ENCODE measurements around the gene ITGB5. TPM values are rescaled to one million over a fixed set of nuclear protein-coding genes. Genes with fewer than 3 reads are reported as not detected.

Gene ITGB5
- total RNA-seq, 2 experiments from 2014 or later, result not detected

DNA sequence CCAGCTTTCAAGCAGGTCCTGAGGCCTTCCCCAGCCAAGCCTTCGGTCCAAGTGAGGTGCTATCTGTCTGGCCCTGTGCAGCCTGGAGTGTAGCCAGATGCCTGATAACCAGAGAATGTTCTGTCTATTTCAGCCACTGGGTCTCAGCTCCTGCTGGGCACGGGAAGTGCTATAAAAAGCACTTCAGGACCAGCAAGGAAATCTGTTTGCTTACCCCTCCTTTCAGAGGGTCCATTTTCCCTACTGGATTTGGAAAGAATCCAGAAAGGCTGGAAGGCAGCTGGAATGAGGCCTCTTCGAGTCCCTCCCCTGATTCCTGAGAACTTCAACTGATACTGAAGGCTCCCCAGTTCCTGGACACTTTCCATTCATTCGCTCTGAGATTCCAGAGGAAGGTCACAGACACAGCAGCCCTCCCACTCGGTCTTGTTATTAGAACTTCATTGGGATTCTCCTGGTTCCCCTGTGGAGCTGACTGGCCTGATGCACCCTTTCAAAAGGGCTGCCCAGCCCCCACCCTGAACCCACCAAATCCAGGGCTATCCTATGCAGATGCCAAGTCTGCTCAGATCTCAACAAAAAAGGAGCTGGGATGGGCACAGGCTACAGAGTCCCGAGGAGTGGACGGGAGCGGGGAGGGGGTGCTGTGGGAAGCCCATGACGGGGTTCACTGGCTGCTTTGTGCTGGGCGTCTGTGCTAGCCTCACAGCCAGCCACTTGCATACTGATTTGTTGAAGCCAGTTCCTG lies 86.5 kb downstream of the ITGB5 start:
- Histone ChIP-seq H3K36me3 (ENCODE audit: insufficient read depth, low read length) (no peaks in the 10 kb centered on the region), H3K79me2 (ENCODE audit: insufficient read depth, low read depth, low read length) (no peaks in the 10 kb centered on the region), H3K4me2 (ENCODE audit: low read length) (no peak overlapping the region), H3K4me1 (ENCODE audit: insufficient read depth, low read length, poor library complexity, severe bottlenecking) (no peaks in the 10 kb centered on the region), H2AFZ (ENCODE audit: low read length) (no peak overlapping the region), H3K9me2 (ENCODE audit: insufficient read depth, low read length) (no peaks in the 10 kb centered on the region), H3K4me3 (ENCODE audit: low read depth, low read length, poor library complexity, severe bottlenecking) (no peak overlapping the region), H3K27ac (ENCODE audit: low read depth, low read length, poor library complexity, severe bottlenecking) (no peak overlapping the region), H4K20me1 (ENCODE audit: insufficient read depth, low read length) (no peaks in the 10 kb centered on the region), H3K9me3 (ENCODE audit: low read length) (no peaks in the 10 kb centered on the region)
- no peak for DNase-seq (ENCODE audit: low spot score)
- TF ChIP-seq, protein P1, sequence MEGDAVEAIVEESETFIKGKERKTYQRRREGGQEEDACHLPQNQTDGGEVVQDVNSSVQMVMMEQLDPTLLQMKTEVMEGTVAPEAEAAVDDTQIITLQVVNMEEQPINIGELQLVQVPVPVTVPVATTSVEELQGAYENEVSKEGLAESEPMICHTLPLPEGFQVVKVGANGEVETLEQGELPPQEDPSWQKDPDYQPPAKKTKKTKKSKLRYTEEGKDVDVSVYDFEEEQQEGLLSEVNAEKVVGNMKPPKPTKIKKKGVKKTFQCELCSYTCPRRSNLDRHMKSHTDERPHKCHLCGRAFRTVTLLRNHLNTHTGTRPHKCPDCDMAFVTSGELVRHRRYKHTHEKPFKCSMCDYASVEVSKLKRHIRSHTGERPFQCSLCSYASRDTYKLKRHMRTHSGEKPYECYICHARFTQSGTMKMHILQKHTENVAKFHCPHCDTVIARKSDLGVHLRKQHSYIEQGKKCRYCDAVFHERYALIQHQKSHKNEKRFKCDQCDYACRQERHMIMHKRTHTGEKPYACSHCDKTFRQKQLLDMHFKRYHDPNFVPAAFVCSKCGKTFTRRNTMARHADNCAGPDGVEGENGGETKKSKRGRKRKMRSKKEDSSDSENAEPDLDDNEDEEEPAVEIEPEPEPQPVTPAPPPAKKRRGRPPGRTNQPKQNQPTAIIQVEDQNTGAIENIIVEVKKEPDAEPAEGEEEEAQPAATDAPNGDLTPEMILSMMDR (conservative IDR thresholded peaks at IDR 0.05; ENCODE audit: low read length), result no peak
- TF ChIP-seq EZH2phosphoT487 (IDR thresholded peaks at IDR 0.05; ENCODE audit: borderline replicate concordance, low read depth, low read length), result no peak
- POLR2A ChIA-PET, result no interaction called here
- intact Hi-C loops (cut with micrococcal nuclease; ENCODE audit: unreplicated experiment), result no loop called here
- BruUV-seq (replicated peaks), result no TSS peak
- CTCF ChIA-PET (ENCODE audit: unreplicated experiment), result no interaction called here

DNA sequence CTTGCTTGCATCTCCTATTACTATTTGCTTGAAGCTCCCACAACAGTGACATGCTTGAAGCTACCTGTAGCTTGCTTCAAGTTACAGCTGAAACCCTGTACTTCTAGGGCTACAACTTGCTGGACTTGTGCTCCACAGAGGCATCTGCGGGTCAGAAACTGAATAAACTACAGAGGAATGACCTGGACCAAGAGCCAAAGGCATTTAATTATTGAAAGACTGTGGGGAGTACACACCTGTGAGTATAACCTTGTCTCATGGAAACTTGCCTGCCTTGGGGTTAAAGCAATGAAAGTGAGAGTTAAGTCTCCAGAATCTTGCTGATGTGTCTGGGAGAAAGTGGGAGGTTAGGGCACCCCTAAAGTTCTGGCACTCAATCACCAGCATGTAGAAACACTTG lies 87.1 kb downstream of the ITGB5 start:
- Histone ChIP-seq H3K4me3 (ENCODE audit: low read depth, low read length, poor library complexity, severe bottlenecking) (no peak overlapping the region), H3K27ac (ENCODE audit: low read depth, low read length, poor library complexity, severe bottlenecking) (no peak overlapping the region), H3K4me2 (ENCODE audit: low read length) (no peak overlapping the region), H3K4me1 (ENCODE audit: insufficient read depth, low read length, poor library complexity, severe bottlenecking) (no peaks in the 10 kb centered on the region), H4K20me1 (ENCODE audit: insufficient read depth, low read length) (no peaks in the 10 kb centered on the region), H3K36me3 (ENCODE audit: insufficient read depth, low read length) (no peaks in the 10 kb centered on the region), H3K79me2 (ENCODE audit: insufficient read depth, low read depth, low read length) (no peaks in the 10 kb centered on the region), H3K9me3 (ENCODE audit: low read length) (no peaks in the 10 kb centered on the region), H2AFZ (ENCODE audit: low read length) (no peak overlapping the region), H3K9me2 (ENCODE audit: insufficient read depth, low read length) (no peaks in the 10 kb centered on the region)
- no TSS peak for BruUV-seq (replicated peaks)
- no peak for DNase-seq (ENCODE audit: low spot score)
- POLR2A ChIA-PET, result no interaction called here
- intact Hi-C loops (cut with micrococcal nuclease; ENCODE audit: unreplicated experiment), result no loop called here
- CTCF ChIA-PET (ENCODE audit: unreplicated experiment), result no interaction called here
- TF ChIP-seq, protein P1 (conservative IDR thresholded peaks at IDR 0.05; ENCODE audit: low read length), result no peak

DNA sequence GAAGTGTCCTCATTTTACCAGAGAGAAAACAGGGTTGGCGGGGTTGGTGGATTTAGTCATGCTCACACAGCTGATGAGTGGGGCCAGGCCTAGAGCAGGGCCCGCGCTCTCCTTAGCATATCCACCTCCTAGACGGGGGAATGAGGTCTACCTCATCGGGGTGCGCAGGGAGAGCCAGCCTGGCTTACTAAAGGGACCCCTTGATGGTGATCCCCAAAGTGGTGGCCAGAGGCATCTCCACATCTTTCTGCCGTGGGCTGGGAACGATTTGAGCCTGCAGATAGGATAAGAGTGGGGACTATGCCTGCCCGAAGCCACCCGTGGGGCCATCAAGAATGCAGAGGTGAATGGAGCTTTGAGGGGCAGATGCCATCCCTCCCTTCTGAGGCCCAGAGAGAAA lies 87.5 kb downstream of the ITGB5 start:
- intact Hi-C loops (cut with micrococcal nuclease; ENCODE audit: unreplicated experiment), result no loop called here
- no peak overlapping the region for H3K4me2 ChIP-seq (ENCODE audit: low read length)
- ChIA-PET CTCF (ENCODE audit: unreplicated experiment) (no interaction called here), POLR2A (no interaction called here)
- no peaks in the 10 kb centered on the region for H3K36me3 ChIP-seq (ENCODE audit: insufficient read depth, low read length)
- H4K20me1 ChIP-seq (ENCODE audit: insufficient read depth, low read length), result no peaks in the 10 kb centered on the region
- no TSS peak for BruUV-seq (replicated peaks)
- H3K4me1 ChIP-seq (ENCODE audit: insufficient read depth, low read length, poor library complexity, severe bottlenecking), result no peaks in the 10 kb centered on the region
- no peak overlapping the region for H3K27ac ChIP-seq (ENCODE audit: low read depth, low read length, poor library complexity, severe bottlenecking)
- no peaks in the 10 kb centered on the region for H3K79me2 ChIP-seq (ENCODE audit: insufficient read depth, low read depth, low read length)
- no peak for TF ChIP-seq EZH2phosphoT487 (IDR thresholded peaks at IDR 0.05; ENCODE audit: borderline replicate concordance, low read depth, low read length)
- TF ChIP-seq, protein P1 (conservative IDR thresholded peaks at IDR 0.05; ENCODE audit: low read length), result no peak
- H3K4me3 ChIP-seq (ENCODE audit: low read depth, low read length, poor library complexity, severe bottlenecking), result no peak overlapping the region
- H3K9me3 ChIP-seq (ENCODE audit: low read length), result no peaks in the 10 kb centered on the region
- H3K9me2 ChIP-seq (ENCODE audit: insufficient read depth, low read length), result no peaks in the 10 kb centered on the region
- DNase-seq (ENCODE audit: low spot score), result no peak
- H2AFZ ChIP-seq (ENCODE audit: low read length), result no peak overlapping the region
